ENCODE results near the gene BGN.

BGN gene

DNA sequence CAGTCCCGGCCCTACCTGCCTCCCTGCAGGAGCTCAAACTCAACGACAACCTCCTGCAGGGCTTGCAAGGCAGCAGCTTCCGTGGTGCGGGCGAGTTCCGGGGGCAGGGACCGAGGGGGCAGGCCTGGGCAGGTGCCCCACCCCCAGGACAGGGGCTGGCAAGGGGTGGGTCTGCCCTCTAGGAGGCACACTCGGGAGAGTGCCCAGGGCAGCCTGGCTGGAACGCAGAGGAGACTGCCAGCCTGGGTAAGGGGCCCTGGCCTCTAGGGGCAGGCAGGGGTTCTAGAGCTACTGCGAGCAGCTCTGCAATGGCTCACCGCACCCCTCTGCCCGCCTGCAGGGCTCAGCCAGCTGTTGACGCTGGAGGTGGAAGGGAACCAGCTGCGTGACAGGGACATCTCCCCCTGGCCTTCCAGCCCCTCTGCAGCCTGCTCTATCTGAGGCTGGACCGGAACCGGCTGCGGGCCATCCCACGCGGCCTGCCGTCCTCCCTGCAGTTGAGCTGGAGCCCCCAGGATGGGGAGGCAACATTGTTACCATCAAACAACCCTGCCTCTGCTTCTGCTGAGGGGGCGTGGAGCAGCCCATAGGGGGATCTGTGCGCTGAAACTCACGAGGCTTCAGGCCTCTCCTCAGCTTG, 12.3 kb upstream of the BGN start:
- TF ChIP-seq CEBPB (IDR thresholded peaks at IDR 0.05) (no peak), NFIC (IDR thresholded peaks at IDR 0.05) (no peak), YY1 (IDR thresholded peaks at IDR 0.05; ENCODE audit: low read depth) (no peak), TEAD4 (IDR thresholded peaks at IDR 0.05) (no peak), FOXM1 (IDR thresholded peaks at IDR 0.05; ENCODE audit: borderline replicate concordance, low read depth) (no peak), EP300 (IDR thresholded peaks at IDR 0.05; ENCODE audit: borderline replicate concordance) (no peak)

DNA sequence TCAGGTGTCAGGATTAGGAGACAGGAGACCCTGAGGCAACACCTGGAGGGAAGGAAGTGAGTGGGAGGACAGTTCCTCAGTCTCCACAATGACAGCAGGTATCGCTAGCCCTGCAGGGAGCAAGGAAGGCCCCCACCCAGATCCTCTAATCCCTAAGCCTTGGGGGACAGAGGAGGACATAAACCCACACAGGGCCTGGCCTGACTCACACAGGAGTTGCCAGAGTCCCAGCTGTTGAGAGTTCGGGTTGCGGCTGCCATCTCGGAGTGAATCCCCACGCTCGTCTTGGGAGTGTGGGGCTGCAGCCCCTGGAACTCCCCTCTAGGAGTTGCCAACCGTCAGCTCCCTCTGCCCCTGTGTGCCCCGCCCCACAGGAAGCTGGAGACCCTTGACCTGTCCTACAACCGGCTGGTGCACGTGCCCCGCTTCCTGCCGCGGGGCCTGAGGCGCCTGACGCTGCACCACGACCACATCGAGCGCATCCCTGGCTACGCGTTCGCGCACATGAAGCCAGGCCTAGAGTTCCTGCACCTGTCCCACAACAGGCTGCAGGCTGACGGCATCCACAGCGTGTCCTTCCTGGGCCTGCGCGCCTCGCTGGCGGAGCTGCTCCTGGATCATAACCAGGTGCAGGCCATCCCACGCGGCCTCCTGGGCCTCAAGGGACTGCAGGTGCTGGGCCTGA, 9.2 kb upstream of the BGN start:
- no peak for TF ChIP-seq TAF1 (IDR thresholded peaks at IDR 0.05; ENCODE audit: low read depth)
- TF ChIP-seq FOXM1 (IDR thresholded peaks at IDR 0.05; ENCODE audit: borderline replicate concordance, low read depth) = no peak

DNA sequence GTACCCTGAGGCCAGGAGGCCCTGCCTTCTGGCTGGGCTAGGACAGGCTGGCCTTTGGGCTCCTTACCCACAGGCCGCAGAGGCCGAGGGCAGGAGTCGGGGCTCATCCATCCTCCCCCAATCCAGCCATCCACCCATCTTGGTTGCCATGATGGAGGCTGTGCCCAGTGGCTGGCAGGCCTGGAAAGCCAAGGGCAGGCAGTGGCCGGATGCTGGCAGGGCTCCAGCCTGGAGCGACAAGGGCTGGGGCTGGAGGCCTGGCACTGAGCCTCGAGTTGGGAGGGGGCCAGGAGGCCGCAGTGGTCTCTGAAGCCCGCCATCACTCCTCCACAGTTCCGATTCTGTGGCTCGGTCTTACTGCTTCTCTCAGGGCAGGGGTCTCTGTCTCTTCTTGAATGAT, 8.6 kb upstream of the BGN start:
- TF ChIP-seq NFIC (IDR thresholded peaks at IDR 0.05) (no peak), CREB1 (IDR thresholded peaks at IDR 0.05; ENCODE audit: low read depth) (no peak), TCF12 (IDR thresholded peaks at IDR 0.05; ENCODE audit: low read depth) (no peak), TEAD4 (IDR thresholded peaks at IDR 0.05) (no peak), YY1 (IDR thresholded peaks at IDR 0.05; ENCODE audit: low read depth) (no peak), EP300 (IDR thresholded peaks at IDR 0.05; ENCODE audit: borderline replicate concordance) (no peak), CEBPB (IDR thresholded peaks at IDR 0.05) (no peak), USF1 (IDR thresholded peaks at IDR 0.05) (no peak), MAX (IDR thresholded peaks at IDR 0.05) (no peak), FOXM1 (IDR thresholded peaks at IDR 0.05; ENCODE audit: borderline replicate concordance, low read depth) (no peak), RAD21 (IDR thresholded peaks at IDR 0.05; ENCODE audit: low read depth) (no peak), TAF1 (IDR thresholded peaks at IDR 0.05; ENCODE audit: low read depth) (no peak), EGR1 (IDR thresholded peaks at IDR 0.05) (no peak), ZBTB7A (IDR thresholded peaks at IDR 0.05; ENCODE audit: low read depth) (no peak)
- TF ChIP-seq, protein P1, sequence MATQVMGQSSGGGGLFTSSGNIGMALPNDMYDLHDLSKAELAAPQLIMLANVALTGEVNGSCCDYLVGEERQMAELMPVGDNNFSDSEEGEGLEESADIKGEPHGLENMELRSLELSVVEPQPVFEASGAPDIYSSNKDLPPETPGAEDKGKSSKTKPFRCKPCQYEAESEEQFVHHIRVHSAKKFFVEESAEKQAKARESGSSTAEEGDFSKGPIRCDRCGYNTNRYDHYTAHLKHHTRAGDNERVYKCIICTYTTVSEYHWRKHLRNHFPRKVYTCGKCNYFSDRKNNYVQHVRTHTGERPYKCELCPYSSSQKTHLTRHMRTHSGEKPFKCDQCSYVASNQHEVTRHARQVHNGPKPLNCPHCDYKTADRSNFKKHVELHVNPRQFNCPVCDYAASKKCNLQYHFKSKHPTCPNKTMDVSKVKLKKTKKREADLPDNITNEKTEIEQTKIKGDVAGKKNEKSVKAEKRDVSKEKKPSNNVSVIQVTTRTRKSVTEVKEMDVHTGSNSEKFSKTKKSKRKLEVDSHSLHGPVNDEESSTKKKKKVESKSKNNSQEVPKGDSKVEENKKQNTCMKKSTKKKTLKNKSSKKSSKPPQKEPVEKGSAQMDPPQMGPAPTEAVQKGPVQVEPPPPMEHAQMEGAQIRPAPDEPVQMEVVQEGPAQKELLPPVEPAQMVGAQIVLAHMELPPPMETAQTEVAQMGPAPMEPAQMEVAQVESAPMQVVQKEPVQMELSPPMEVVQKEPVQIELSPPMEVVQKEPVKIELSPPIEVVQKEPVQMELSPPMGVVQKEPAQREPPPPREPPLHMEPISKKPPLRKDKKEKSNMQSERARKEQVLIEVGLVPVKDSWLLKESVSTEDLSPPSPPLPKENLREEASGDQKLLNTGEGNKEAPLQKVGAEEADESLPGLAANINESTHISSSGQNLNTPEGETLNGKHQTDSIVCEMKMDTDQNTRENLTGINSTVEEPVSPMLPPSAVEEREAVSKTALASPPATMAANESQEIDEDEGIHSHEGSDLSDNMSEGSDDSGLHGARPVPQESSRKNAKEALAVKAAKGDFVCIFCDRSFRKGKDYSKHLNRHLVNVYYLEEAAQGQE (IDR thresholded peaks at IDR 0.05; ENCODE audit: low read depth) = no peak

- no peak for TF ChIP-seq TAF1 (IDR thresholded peaks at IDR 0.05; ENCODE audit: low read depth)
- no peak for TF ChIP-seq TEAD4 (IDR thresholded peaks at IDR 0.05)
These were observed 7.1 kb upstream of the BGN start for GRCh38 chrX:153487590-153488071.

DNA sequence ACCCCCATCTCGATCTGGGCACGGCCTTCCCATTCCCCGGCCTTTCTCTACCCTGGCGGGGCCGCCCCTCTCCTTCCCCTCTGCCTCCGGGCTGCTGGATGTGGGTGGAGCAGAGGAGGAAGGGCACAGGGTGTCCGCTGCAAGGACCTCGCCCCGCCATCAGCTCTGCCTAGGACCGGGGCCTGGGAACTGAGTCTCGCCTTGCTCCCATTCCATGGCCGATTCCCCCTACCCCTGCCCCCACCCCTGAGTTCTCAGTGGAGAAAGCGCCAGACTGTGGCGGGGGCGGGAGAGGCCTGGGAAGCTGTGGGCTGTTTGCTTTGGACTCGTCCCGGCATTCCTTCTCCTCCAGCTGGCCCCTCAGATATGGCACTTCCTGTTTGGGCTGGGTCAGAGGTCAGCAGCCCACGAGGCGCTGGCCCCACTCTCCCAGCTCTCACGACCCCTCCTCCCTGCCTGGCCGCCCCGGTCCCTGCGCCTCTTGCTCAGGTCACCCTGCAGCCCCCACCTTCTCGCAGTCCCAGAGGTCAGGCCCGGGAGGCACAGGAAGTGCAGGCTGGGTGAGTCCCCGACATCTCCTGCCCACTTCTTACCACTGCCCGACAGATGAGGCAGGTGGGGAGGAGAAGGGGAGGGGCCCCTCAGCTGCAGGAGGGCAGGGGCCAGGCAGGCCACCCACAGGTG, 6.4 kb upstream of the BGN start:
- TF ChIP-seq, protein P1 (IDR thresholded peaks at IDR 0.05; ENCODE audit: low read depth) = no peak
- TF ChIP-seq TCF12 (IDR thresholded peaks at IDR 0.05; ENCODE audit: low read depth) (no peak), USF1 (IDR thresholded peaks at IDR 0.05) (no peak), FOXM1 (IDR thresholded peaks at IDR 0.05; ENCODE audit: borderline replicate concordance, low read depth) (no peak), EGR1 (IDR thresholded peaks at IDR 0.05) (no peak), TAF1 (IDR thresholded peaks at IDR 0.05; ENCODE audit: low read depth) (no peak), YY1 (IDR thresholded peaks at IDR 0.05; ENCODE audit: low read depth) (no peak), EP300 (IDR thresholded peaks at IDR 0.05; ENCODE audit: borderline replicate concordance) (no peak), MAX (IDR thresholded peaks at IDR 0.05) (no peak), TEAD4 (IDR thresholded peaks at IDR 0.05) (no peak), ZBTB7A (IDR thresholded peaks at IDR 0.05; ENCODE audit: low read depth) (no peak), CEBPB (IDR thresholded peaks at IDR 0.05) (no peak), RAD21 (IDR thresholded peaks at IDR 0.05; ENCODE audit: low read depth) (no peak), NFIC (IDR thresholded peaks at IDR 0.05) (no peak), CREB1 (IDR thresholded peaks at IDR 0.05; ENCODE audit: low read depth) (no peak)

All from Ishikawa (cell line).